ENCODE measurements around the gene GUK1.
A peak's percentile ranks its signal among the peaks of the same experiment; 100 is the strongest.

Gene GUK1

GRCh38 chr1:228150461-228151179, 10.5 kb downstream of the GUK1 start:
- DNase-seq (ENCODE audit: low spot score) = peak; percentile 73

- DNase-seq (ENCODE audit: low spot score) = no peak
Measured at GRCh38 chr1:228151180-228151925, 11.3 kb downstream of the GUK1 start.

- DNase-seq (ENCODE audit: low spot score) = no peak
Measured at GRCh38 chr1:228152097-228152917, 12.2 kb downstream of the GUK1 start.

GRCh38 chr1:228152918-228153258, 12.8 kb downstream of the GUK1 start:
- DNase-seq (ENCODE audit: low spot score) = no peak

- no peak for DNase-seq (ENCODE audit: low spot score)
Measured at GRCh38 chr1:228154021-228154669, 14.1 kb downstream of the GUK1 start.

GRCh38 chr1:228154670-228155571, 14.8 kb downstream of the GUK1 start:
- no peak for DNase-seq (ENCODE audit: low spot score)

GRCh38 chr1:228155596-228156514, 15.8 kb downstream of the GUK1 start:
- no peak for DNase-seq (ENCODE audit: low spot score)

GRCh38 chr1:228156515-228156881, 16.4 kb downstream of the GUK1 start:
- DNase-seq (ENCODE audit: low spot score) = no peak

- DNase-seq (ENCODE audit: low spot score) = no peak
Measured at GRCh38 chr1:228156941-228157728, 17.1 kb downstream of the GUK1 start.

GRCh38 chr1:228157729-228158126, 17.6 kb downstream of the GUK1 start:
- DNase-seq (ENCODE audit: low spot score) = no peak

- no peak for DNase-seq (ENCODE audit: low spot score)
Measured at GRCh38 chr1:228158151-228159007, 18.3 kb downstream of the GUK1 start.

- no peak for DNase-seq (ENCODE audit: low spot score)
Measured at GRCh38 chr1:228159008-228159665, 19.1 kb downstream of the GUK1 start.

- no peak for DNase-seq (ENCODE audit: low spot score)
Measured at GRCh38 chr1:228160201-228160761, 20.2 kb downstream of the GUK1 start.

GRCh38 chr1:228161362-228161761, 21.3 kb downstream of the GUK1 start:
- DNase-seq (ENCODE audit: low spot score) = no peak

GRCh38 chr1:228161866-228162265, 21.8 kb downstream of the GUK1 start:
- no peak for DNase-seq (ENCODE audit: low spot score)

GRCh38 chr1:228162286-228163006, 22.4 kb downstream of the GUK1 start:
- no peak for DNase-seq (ENCODE audit: low spot score)
